Cardiac muscle cell (in vitro differentiated cells and primary cell): ENCODE measurements around the gene DGKG. TPM values are rescaled to one million over a fixed set of nuclear protein-coding genes. Genes with fewer than 3 reads are reported as not detected.

ENCODE experiments used
- DNase-seq, 2 donors: peaks; one replicate each; pipeline versions ENCODE4 v3.0.0 to v3.0.0-alpha.2; 2010 to 2017; ENCODE audit warnings: low read depth in 1 of 2, low spot score in 1 of 2
- H3K27ac ChIP-seq: fragments of 200-600 bp; sonication (generic); 2 replicates; pipeline ENCODE4 v1.5.1; 2016
- H3K27me3 ChIP-seq: fragments of 200-600 bp; sonication (generic); 2 replicates; pipeline ENCODE4 v1.6.0; 2016; ENCODE audit warnings: control low read depth
- H3K36me3 ChIP-seq: fragments of 200-600 bp; sonication (generic); 2 replicates; pipeline ENCODE4 v1.5.1; 2016; ENCODE audit warnings: control low read depth
- H3K4me1 ChIP-seq: fragments of 200-600 bp; sonication (generic); 2 replicates; pipeline ENCODE4 v1.8.1; 2017; ENCODE audit warnings: low read depth, mild to moderate bottlenecking, mixed run types
- H3K4me3 ChIP-seq: fragments of 200-600 bp; sonication (generic); 2 replicates; pipeline ENCODE4 v1.5.1; 2016; ENCODE audit warnings: mild to moderate bottlenecking
- H3K9me3 ChIP-seq: fragments of 200-600 bp; sonication (generic); 2 replicates; pipeline ENCODE4 v1.5.1; 2017; ENCODE audit warnings: low read depth, mild to moderate bottlenecking, control low read depth
- CTCF ChIP-seq: IDR thresholded peaks from 2 replicates; pipeline ENCODE4 v1.5.1; 2012; ENCODE audit warnings: low read depth, mild to moderate bottlenecking, low read length
- polyA plus RNA-seq: library from polyadenylated mRNA; unstranded; fragments of >200 nt; fragmentation: Nextera tagmentation; extraction: Ambion mirVana; gene quantifications from 2 replicates; pipeline ENCODE4 v1.2.1, GENCODE V29; 2016
- total RNA-seq: library from RNA; depleted of rRNA; stranded (reverse); fragments of >200 nt; gene quantifications from 2 replicates; pipeline ENCODE4 v1.2.3, GENCODE V29; 2016

The DGKG gene
- total and polyA plus RNA-seq, 2 experiments from 2014 or later = 0.15 TPM; not detected in 1

GRCh38 chr3:186143250-186143649, 218.8 kb downstream of the DGKG start:
- TF ChIP-seq CTCF = no peak
- no peak for DNase-seq
- H3K4me3 ChIP-seq = no peak overlapping the region
- no peaks in the 10 kb centered on the region for H3K9me3 ChIP-seq
- no peaks in the 10 kb centered on the region for H3K36me3 ChIP-seq
- no peak overlapping the region for H3K27ac ChIP-seq
- H3K4me1 ChIP-seq = peaks cover 18% of the 10 kb centered on the region
- H3K27me3 ChIP-seq = no peaks in the 10 kb centered on the region

GRCh38 chr3:186142393-186142932, 219.6 kb downstream of the DGKG start:
- H3K4me3 ChIP-seq = no peak overlapping the region
- no peaks in the 10 kb centered on the region for H3K27me3 ChIP-seq
- no peak for TF ChIP-seq CTCF
- H3K36me3 ChIP-seq = no peaks in the 10 kb centered on the region
- peaks cover 18% of the 10 kb centered on the region for H3K4me1 ChIP-seq
- H3K27ac ChIP-seq = no peak overlapping the region
- no peaks in the 10 kb centered on the region for H3K9me3 ChIP-seq
- peak in 1 of 2 donors; percentile 5 for DNase-seq

- Histone ChIP-seq H3K27ac (no peak overlapping the region), H3K9me3 (no peaks in the 10 kb centered on the region), H3K4me1 (peaks cover 18% of the 10 kb centered on the region), H3K27me3 (no peaks in the 10 kb centered on the region), H3K4me3 (no peak overlapping the region), H3K36me3 (no peaks in the 10 kb centered on the region)
- no peak for DNase-seq
- TF ChIP-seq CTCF = no peak
These were observed 220.2 kb downstream of the DGKG start for GRCh38 chr3:186141790-186142189.

- no peaks in the 10 kb centered on the region for H3K27me3 ChIP-seq
- TF ChIP-seq CTCF = no peak
- no peak for DNase-seq
These were observed 223.6 kb downstream of the DGKG start for GRCh38 chr3:186138272-186138981.

GRCh38 chr3:186137051-186137685, 224.9 kb downstream of the DGKG start:
- Histone ChIP-seq H3K36me3 (no peaks in the 10 kb centered on the region), H3K27ac (no peak overlapping the region), H3K9me3 (no peaks in the 10 kb centered on the region), H3K4me3 (no peak overlapping the region), H3K27me3 (no peaks in the 10 kb centered on the region), H3K4me1 (peaks cover 6% of the 10 kb centered on the region)
- DNase-seq = no peak
- TF ChIP-seq CTCF = no peak

More at GRCh38 chr3:186138272-186138981, 223.6 kb downstream of the DGKG start:
- H3K36me3 ChIP-seq = no peaks in the 10 kb centered on the region
- H3K4me1 ChIP-seq = peaks cover 18% of the 10 kb centered on the region
- no peaks in the 10 kb centered on the region for H3K9me3 ChIP-seq
- no peak overlapping the region for H3K4me3 ChIP-seq
- no peak overlapping the region for H3K27ac ChIP-seq
